Measurements from ENCODE around the gene PHKG1.
A peak's percentile ranks its signal among the peaks of the same experiment; 100 is the strongest.
"Not testable (repeated sequence)": the region's sequence is repeated elsewhere in the genome, so short reads cannot be mapped to it uniquely, and the experiment has no call there.

PHKG1 gene

DNA sequence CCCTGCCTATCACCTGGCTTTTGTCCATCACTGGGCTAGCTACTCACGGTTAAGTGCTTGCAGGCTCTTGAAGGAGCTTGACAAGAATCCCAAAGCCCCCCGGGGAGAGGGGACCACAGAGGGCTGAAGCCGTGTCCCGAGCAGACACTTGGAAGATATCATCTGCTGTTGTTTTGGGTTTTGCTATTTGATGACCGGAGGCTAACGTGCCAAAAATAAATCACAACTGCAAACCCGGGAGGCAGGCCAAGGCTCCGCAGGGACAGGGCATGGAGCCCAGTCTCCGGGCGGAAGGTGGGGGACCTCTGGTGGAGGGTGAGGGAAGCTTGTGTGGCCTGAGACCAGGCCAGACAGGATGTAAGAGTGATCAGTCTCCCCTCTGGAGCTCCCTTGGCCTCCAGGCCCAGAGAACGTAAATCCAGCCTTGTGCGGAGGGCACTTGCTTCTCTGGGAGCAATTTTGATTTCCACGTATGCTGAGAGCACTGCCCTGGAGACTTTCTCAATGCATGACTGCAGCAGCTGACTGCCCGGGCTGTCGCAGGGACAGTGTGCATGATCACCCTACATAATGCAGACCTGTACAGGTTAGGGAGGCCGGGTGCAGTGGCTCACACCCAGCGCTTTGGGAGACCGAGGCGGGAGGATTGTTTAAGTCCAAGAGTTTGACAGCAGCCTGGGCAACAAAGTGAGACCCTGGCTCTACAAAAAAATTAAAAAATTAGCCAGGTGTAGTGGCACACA, at the start of gene PHKG1:
TSS of gene PHKG1 (minus strand) at position 164 of the 743 bp plus-strand sequence. CDS start 4,011 bp downstream, outside the sequence.
- DNase-seq (ENCODE audit: low read depth), result peak; percentile 67

DNA sequence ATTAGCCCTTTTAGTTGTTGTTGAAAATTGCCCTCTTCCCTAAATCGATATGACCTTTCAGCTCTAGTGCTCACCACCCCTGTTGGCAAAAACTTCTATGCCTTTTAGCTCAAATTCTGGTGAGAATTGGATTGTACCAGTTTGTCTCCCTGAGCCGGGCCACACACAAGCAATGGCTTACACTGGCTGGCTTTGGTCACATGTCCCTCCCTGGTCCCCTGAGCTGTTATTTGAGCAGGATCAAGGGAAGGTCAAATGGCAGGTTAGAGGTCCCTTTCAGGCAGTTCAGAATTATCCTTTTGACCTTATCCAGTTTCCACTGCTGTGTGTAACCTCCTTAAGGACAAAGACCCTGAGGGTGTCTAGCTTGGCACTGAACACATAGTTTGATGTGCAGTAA, 38.3 kb upstream of the PHKG1 start:
- DNase-seq (ENCODE audit: low read depth), result not testable (repeated sequence)

DNA sequence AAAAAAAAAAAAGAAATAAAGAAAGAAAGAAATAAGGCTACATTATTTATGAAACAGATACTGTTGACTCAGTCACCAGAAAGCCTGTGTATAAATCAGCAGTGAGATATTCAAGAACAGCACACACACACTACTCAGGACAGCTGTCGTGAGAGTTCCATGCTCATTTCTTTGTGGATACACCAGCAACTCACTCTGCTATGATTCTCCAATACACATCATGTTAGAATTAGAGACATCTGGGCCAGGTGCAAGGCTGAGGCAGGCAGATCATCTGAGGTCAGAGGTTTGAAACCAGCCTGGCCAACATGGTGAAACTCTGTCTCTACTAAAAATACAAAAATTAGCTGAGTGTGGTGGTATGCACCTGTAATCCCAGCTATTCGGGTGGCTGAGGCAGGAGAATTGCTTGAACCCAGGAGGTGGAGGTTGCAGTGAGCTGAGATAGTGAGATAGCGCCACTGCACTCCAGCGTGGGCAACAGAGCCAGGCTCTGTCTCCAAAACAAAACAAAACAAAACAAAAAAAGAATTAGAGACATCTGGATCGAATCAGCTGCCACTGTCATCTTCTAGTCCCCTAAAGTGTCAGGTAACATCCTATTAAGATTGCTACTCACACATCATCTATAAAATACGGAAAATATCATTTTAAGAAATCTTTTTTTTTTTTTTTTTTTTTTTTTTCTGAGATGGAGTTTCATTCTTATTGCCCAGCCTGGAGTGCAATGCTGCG, 34.7 kb upstream of the PHKG1 start:
- DNase-seq (ENCODE audit: low read depth), result no peak

DNA sequence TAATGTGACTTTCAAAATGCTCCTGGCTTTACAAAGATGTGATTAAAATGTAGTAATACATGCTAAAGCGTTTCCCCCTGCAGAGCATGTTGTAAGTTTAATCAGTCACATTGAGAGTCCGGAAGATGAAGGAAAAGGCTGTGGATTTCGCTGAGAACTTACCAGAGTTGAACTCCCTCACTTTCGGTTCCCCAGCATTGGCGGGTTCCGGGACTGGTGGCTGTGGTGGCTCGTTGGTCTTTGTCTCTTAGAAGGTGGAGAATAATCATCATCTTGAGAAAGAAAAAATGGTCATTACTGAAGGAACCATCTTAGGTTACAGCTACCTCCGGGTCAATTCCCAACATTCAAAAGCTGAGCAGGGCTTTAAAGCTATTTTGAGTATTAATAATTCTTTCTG, 33.1 kb upstream of the PHKG1 start:
- DNase-seq (ENCODE audit: low read depth), result no peak

DNA sequence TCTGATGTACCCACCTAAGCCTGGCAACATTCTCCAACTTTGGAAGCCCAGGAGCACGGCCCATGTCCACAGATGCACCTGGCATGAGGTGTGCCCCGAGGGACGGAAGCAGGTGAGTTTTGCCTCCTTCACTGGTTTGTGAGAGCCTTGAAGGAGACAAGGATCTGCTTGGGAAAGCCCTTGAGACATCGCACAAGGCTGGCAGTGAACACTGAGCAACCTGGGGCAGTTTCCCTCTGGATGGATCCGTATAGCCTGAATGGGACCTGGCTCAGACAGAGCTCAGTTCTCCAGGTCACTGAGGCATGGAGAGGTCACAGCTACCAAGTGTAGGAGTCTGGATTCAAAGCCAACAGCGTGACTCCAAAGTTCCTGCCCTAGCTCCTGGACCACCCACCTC, 32.2 kb upstream of the PHKG1 start:
- no peak for DNase-seq (ENCODE audit: low read depth)

DNA sequence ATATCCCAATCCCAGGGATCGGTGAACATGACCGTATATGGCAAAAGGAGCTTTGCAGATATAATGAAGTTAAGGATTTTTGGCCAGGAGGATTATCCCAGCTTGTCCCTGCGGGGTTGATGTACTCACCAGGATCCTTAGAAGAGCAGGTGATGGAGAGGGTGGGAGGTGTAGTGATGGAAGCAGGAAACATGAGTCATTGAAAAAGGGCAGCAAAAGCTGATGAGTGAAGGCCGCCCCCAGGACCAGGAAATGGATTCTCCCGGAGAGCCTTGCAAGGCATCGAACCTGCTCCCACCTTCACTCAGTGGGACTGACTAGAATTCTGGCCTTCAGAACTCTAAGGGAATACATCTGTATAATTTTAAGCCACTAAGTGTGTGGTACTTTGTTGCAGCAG, 28.7 kb upstream of the PHKG1 start:
- no peak for DNase-seq (ENCODE audit: low read depth)

DNA sequence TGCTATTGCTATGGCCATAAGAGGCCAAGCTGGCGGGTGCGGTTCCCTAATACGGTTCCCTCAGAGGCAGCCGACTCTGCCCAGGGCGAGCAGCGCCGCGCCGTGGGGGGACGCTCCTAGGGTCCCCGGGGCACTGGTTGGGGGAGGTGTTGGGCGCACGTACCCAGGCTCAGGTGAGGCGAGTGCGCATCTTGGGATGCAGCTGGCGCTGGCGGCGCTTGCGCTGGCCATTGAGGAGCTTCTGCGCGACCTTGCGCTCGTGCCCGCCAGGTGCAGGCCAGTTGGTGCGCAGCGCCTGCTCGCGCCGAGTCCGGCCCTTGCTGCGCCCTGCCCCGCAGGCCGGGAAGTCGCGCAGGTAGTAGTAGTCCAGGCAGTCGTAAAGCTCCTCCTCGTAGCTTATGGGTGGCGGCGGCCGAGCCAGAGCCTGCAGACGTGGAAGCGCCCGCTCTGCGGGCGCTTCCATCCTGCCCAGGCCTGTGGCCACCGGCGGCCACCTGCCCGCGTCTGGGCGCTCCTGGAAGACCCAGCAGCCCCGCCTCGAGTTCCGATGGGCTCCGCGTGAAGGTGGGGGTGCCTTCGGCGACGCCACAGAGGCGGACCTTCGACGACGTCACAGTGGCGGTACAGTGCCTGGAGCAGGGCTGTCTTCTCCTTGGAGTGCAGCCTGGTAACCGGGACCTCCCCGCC, 23.2 kb upstream of the PHKG1 start, which contains the start of gene NUPR2:
TSS of gene NUPR2 (minus strand) at position 566 of the 687 bp plus-strand sequence. CDS start at position 463, 103 bp downstream.
- no peak for DNase-seq (ENCODE audit: low read depth)

DNA sequence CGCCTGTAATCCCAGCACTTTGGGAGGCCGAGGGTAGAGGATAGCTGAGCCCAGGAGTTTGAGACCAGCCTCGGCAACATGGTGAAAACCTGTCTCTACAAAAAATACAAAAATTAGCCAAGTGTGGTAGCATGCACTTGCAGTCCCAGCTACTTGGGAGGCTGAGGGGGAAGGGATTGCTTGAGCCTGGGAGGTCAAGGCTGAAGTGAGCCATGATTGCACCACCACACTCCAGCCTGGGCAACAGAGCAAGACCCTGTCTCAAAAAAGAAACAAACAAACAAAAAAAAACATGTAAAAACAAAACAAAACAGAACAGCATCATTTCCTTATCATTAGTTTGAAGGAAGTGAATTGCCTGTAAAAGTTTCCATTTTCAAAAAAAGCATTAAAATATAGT, 19.5 kb upstream of the PHKG1 start:
- DNase-seq (ENCODE audit: low read depth), result not testable (repeated sequence)

DNA sequence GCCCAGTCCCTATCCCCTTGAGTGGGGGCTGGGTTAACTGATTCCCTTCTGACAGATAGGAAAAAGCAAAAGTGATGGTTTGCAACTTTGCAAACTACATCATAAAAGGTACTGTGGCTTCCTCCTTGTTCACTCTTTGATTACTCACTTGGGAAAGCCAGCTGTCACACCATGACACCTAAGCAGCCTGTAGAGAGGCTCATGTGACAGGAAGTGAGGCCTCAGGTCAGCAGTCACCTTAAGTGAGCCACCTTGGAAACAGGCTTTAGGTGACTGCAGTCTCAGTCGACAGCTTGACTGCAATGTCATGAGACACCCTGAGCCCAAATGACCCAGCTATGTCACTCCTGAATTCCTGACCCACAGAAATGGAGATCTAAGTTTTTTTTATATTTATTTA, 17.9 kb upstream of the PHKG1 start:
- DNase-seq (ENCODE audit: low read depth), result no peak

DNA sequence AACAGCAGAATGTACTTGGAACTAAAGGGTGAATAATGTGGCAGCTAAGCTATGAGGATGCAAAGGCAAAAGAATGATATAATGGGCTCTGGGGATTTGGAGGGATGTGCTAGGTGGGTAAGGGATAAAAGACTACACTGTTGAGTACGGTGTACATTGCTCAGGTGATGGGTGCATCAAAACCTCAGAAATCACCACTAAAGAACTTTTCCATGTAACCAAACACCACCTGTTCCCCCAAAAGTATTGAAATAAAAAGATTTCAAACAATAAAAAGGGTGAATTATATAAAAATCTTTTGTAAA, 15.2 kb upstream of the PHKG1 start:
- DNase-seq (ENCODE audit: low read depth), result no peak

DNA sequence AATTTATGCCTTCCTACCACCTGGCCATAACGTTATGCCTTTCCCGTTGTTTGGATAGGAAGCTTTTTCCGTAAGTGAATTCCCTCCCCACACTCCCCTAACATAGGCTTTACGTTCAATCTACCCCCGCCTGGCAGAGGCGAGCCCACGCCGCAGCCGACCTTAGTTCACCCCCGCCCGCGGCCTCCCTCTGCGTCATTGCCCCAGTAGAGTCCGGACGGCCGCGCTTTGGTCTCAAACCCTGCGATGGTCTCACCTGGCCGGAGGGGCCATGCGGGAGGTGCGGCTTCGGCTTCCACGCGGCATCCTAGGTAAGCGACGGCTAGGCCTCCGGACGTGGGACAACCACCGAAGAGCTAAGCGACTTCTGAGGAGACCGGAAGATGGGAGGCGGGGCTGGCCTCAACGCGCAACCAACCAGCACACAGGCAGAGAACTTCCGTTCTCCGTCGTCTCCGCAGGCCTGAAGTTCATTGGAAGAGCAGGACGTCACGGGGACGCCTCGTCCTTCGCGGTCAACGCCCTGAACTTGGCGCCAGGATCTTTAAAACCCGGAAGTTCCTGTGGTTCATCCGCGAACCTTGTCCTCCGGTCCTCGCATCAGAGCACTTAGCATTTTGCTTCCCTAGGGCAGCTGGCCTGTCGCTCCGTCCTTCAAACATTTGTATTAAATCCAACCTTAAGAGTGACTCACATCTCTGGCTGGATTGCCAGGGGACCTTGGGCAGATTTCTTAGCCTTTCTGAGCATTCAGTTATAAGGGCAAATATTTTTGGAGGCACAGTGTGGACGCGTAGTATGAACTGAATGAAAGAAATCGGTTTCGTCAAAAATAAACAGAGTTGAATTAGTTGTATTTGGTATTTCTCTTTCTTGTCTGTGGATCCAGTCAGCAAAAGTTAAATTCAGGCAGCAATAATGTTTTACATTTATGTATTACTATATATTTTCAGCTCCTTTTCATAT, 13.6 kb upstream of the PHKG1 start, which contains the start of gene CHCHD2:
TSS of gene CHCHD2 (minus strand) at position 369 of the 966 bp plus-strand sequence. CDS start at position 306, 63 bp downstream.
- peak; percentile 99 for DNase-seq (ENCODE audit: low read depth)

DNA sequence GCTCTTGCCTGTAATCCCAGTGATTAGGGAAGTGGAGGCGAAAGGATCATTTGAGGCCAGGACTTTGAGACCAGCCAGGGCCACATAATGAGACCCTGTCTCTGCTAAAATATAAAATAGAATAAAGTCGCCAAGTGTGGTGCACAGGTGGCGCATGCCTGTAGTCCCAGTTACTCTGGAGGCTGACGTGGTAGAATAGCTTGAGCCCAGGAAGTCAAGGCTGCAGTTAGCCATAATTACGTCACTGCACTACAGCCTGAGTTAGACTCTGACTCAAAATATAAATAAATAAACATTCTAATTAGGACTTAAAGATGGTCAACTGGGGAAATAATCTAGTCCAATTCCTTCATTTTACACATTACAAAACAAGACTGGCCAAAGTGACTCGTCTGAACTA, 12.8 kb upstream of the PHKG1 start:
- peak; percentile 79 for DNase-seq (ENCODE audit: low read depth)

DNA sequence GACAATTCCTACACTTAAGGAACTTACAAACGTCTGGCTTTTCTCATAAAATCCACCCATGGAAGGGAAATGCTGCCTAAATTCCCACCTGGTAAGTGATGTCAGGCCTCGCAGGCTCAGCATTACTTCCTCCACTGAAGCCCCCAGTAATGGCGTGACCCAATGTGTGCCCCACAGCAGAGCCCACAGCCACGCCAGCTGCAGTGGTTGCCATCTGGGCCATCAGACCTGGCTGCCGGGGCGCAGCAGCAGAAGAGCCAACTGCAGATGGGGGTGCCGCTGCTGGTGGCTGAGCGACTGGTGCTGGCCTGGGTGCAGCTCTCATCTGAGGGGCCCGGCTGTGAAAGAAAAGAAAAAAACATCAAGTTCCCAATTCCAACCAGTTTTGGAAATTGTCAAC, 11.4 kb upstream of the PHKG1 start:
- DNase-seq (ENCODE audit: low read depth), result not testable (repeated sequence)

DNA sequence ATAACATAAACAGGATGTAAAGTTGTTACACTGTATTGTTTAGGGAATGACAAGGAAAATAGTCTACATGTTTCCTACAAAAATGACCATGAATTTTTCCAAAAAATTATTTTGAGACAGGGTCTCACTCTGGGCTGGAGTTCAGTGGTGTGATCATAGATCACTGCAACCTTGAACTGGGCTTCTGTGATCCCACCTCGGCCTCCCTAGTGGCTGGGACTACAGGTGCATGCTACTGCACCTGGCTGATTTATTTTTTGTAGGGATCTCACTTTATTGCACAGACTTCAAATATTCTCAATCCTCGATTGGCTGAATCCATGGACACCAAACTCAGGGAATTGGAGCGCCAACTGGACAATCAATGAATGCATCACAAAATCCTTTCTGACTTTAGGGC, 6.9 kb upstream of the PHKG1 start:
- no peak for DNase-seq (ENCODE audit: low read depth)

DNA sequence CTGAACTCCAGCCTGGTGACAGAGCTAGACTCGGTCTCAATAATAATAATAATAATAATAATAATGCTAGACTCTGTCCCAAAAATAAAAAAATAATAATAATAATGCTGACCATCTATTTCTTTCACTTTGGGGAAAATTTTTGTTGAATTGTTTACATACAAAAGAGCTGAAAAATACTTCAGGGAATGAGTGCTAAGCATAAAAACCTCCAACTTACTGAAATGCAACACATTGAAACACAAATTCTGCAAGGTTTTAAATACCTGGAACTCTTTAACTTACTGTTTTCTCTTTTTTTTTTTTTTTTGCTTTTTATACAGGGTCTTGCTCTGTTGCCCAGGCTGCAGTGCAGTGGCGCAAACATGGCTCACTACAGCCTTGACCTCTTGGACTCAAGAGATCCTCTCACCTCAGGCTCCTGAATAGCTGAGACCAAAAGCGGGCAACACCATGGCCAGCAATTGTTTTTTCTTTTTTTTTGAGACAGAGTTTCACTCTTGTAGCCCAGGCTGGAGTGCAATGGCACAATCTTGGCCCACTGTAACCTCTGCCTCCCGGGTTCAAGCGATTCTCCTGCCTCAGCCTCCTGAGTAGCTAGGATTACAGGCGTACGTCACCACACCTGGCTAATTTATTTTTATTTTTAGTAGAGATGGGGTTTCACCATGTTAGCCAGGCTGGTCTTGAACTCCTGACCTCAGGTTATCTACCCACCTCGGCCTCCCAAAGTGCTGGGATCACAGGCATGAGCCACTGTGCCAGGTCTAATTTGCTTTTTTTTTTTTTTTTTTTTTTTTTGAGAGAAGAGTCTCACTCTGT, 5.6 kb upstream of the PHKG1 start:
- not testable (repeated sequence) for DNase-seq (ENCODE audit: low read depth)

DNA sequence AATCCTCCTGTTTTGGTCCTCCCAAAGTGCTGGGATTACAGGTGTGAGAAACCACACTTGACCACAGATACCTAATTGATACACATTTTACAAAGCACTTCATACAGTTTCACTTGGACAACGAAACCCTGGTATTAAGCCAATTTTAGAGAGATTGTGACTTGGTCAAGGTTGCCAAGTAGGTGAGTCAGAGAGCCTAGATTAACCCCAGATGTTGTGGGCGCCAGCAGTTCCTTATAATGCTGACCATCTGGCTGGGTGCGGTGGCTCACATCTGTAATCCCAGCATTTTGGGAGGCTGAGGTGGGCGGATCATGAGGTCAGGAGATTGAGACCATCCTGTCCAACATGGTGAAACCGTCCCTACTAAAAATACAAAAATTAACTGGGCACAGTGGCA, 4.9 kb upstream of the PHKG1 start:
- DNase-seq (ENCODE audit: low read depth), result peak; percentile 75

DNA sequence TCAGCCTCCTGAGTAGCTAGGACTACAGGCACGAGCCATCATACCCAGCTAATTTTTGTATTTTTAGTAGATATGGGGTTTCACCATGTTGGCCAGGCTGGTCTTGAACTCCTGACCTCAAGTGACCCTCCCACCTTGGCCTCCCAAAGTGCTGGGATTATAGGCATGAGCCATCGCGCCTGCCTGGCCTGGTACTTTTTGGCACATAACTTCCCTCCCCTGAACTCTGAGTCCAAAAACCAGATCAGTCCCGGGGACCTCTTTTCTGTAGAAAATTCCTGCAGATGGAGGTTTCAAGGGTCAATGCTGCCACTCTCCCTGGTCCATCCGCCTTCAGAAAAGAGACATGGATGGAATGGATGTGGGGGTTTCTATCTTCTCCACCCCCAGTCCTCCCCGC, 364 bp downstream of the PHKG1 start:
- not testable (repeated sequence) for DNase-seq (ENCODE audit: low read depth)

DNA sequence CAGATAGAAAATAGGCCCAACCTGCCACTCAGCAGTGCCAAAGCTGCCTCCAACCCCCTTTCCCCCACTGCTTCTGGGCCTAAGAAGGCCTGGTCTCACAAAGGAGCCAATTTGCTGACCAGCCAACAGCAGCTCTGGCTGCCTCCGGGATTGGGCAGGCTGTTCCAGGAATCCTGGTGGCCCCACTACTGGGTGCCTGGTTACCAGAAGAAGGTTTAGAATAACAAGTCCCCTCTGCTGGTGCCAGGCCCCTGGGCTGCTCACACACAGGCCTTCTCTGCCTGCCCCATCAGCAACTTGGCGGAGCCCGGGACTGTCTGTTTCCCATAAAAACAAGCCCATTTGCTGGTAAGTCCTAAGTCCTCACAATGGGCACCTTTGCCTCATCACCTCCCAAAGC, 1.2 kb downstream of the PHKG1 start:
- no peak for DNase-seq (ENCODE audit: low read depth)

DNA sequence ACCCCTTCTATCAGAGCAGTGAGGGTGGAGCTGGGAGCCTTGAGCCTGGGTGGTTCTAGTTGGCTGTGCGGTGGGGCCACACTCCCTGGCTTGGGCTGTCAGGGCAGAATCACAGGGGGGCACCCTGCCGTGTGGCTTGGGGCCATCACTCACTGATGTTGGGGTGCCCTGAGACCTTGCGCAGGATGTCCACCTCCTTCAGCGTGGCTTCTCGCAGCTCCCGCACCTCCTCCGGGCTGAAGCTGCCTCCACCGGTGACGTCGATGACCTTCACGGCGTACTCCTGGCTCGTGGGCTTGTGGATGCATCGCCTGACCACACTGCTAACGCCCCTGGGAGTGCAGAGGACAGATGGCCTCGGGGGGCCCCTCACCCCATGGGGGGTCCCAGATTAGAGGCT, 5.3 kb downstream of the PHKG1 start:
- DNase-seq (ENCODE audit: low read depth), result no peak

DNA sequence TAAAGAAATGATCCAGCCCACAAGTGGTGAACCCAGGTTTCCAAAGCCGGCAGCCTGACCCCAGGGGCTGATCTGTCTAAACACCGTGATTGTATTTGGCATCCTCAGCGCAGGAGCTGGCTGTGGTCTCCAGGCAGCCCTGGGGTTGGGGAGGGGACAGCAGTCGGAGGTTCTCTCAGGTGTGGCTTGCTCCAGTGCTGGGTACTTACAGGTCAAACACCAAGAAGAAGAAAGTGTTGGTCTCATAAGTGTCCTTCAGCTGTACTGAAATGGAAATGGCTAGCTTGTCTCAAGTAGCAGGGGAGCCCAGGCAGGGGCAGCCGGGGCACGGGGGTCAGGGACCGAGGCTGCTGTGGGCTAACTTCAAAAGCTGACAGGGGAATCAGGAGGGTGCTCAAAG, 6.0 kb downstream of the PHKG1 start:
- no peak for DNase-seq (ENCODE audit: low read depth)
